DMS79 treated with DMSO at 0.1 percent for 48 hours (cell line): ENCODE results near the gene SHMT1.
"Not testable (repeated sequence)": the region's sequence is repeated elsewhere in the genome, so short reads cannot be mapped to it uniquely, and the experiment has no call there.

Experiments used
- DNase-seq: peaks from one replicate; lab custom pipeline; 2025; lab: John Stamatoyannopoulos, UW

Gene SHMT1

DNA sequence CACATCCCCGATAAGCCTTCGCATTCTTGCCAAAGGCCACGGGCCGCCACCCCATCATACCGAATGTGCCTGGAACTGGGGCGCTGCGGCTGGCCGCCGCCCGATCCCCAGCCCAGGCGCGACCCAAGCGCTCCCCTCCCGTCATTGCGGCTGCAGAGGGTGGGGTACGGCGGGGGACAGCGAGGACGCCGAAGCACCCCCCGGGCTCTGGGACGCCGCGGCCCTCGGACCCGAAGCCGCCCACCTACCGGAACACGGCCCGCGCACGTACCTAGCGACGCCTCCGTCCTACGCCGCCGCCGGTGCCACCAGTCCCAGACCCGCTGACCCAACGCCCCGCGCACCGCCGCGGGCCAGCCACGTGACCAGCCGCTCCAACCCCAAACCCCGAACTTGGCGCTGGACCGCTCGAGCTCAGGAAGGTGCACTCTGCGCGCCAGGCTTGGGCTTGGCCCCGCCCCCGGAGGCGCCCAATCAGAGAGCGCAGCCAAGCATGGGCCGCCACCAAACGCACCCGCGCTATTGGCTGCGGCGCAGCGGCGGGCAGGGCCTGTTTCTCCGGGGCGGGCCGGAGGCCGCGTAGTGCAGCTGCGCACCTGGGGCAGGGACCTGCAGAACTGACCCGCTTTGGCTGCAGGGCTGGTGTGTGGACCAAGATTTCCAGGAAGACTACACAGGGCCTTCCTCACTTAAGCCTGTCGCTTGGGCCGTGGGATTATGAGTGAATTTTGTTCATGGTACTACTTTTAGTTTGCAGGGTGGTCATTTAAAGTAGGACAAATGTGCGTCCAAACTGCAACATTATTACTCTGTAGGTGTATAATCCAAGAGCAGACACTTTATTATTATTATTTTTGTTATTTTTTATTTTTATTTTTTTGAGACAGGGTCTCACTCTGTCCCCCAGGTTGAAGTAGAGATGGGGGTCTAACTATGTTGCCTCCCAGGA, at the start of gene SHMT1:
TSS of gene SHMT1 (minus strand) at position 450 of the 949 bp plus-strand sequence. CDS start 7,569 bp downstream, outside the sequence.
- peak; percentile 60 for DNase-seq

DNA sequence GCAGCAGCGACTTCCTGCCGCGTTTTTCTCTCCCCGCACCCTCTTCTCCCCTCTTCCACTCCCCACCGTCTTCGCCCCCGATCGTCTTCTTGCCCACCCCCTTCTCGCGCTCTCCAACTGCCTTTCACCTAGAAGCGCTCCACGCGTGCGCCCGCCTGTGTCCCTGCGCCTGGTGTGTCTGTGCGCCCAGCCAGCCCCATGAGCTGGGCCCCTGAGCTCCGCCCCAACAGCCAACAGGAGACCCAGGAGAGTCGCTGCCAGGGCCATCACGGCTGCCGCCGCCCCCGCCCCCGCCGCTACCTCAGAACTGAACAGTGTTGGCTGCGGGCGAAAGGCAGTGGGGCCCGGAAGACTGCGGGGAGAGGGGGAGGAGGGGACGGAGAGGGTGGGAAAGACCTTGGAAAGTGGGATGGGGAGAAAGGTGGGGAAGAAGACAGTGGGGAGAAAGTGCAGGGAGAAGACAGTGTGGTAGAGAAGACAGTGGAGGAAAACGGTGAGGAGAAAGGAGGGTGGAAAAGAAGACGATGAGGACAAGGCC, 48.7 kb upstream of the SHMT1 start:
- not testable (repeated sequence) for DNase-seq

DNA sequence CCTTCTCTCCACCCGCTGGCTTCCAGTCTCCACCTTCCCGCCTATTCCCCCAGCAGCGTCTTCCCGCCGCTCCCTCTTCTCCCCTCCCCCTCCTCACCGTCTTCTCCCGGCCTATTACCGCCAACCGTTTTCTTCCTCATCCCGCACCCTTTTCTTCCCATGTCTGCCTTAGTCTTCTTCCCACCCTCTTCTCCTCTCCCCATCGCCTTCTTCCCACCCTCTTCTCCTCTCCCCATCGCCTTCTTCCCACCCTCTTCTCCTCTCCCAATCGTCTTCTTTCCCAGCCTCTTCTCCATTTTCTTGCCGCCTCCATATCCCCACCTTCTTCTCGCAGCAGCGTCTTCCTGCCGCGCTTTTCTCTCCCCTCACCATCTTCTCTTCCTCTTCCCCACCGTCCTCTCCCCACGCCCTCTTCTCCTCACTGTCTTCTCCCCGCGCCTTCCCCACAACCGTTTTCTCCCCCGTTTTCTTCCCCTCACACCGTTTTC, 48.1 kb upstream of the SHMT1 start:
- peak; percentile 40 for DNase-seq

DNA sequence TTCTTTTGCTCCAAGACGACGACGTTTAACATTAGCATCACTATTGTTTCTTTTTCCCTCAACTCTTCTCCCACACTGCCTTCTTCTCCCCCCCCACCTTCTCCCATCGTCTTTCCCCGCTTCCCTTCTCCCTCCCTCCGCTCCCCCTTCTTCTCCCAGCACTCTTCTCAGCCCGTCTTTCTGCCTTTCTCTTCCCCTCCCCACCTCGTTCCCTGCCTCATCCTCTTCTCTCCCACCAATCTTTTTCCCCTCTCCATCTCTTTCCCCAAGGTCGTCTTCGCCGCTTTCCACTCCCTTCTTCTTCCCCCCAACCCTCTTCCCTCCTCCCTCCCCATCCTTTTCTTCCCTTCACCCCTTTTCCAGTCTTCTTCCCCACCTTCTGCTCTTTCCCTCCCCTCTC, 47.4 kb upstream of the SHMT1 start:
- not testable (repeated sequence) for DNase-seq

DNA sequence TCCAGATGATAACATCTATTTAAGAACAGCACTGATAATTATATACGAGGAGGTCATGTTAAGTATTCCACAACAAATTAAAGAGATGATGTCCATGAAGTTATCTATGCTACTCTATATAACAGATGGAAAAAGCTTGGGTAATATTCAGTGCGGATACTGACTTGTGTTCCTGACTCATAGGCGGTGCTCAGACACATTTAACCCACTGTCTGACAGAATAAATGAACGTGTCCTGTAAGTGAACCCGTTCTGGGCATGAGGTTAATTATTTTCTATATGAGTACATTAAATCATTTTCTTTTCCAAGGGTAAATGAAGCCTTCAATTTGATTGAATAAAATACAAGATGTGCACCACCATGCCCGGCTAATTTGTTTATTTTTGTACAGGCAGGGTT, 46.0 kb upstream of the SHMT1 start:
- not testable (repeated sequence) for DNase-seq

DNA sequence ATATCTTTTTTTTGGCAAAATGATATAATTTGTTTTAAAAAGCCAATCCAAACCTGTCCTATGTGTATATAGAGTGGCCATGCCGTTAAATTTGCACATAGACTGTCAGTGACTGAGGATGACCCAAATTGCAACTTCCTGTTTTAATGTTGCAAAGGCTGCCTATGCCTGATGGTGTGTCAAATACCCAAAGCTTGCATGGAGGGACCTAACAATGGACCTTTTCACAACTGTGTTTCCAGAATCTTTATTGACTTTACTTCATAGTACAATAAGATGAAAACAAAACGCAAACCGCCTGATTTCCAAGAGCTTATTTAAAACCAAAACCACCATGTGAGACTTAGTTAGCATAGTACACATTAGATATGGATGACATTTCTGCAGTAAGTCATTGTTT, 45.6 kb upstream of the SHMT1 start:
- DNase-seq = not testable (repeated sequence)

DNA sequence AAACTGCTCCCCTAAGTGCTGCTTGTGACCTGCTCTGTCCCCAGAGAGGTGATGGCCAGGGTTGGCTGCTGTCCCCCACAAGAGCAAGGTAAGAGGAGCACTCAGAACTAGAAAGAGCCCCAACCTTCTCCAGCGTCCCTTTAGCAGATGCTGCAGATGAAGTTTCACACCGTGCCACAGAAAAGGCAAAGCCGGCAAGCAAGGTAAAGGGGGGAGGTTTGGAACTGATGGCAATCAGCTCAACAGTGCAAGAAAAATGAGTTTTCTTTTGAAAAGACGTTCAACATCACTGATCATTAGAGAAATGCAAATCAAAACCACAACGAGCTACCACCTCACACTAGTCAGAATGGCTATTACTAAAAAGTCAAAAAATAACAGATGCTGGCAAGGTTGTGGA, 40.3 kb upstream of the SHMT1 start:
- DNase-seq = not testable (repeated sequence)

DNA sequence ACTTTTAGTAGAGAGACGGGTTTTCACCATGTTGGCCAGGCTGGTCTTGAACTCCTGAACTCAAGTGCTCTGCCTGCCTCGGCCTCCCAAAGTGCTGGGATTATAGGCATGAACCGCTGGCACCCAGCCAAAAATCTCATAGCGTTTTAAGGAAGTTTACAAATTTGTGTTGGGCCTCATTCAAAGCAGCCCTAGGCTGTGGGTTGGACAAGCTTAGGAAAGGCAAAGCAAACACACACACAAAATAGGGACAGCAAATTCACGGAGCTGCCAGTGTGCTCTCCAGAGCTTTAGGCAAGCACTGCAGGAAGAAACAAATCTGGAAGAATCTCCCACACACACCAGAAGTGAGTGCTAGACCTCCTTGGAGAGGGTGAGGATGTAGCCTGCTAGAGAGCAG, 39.8 kb upstream of the SHMT1 start:
- DNase-seq = not testable (repeated sequence)

DNA sequence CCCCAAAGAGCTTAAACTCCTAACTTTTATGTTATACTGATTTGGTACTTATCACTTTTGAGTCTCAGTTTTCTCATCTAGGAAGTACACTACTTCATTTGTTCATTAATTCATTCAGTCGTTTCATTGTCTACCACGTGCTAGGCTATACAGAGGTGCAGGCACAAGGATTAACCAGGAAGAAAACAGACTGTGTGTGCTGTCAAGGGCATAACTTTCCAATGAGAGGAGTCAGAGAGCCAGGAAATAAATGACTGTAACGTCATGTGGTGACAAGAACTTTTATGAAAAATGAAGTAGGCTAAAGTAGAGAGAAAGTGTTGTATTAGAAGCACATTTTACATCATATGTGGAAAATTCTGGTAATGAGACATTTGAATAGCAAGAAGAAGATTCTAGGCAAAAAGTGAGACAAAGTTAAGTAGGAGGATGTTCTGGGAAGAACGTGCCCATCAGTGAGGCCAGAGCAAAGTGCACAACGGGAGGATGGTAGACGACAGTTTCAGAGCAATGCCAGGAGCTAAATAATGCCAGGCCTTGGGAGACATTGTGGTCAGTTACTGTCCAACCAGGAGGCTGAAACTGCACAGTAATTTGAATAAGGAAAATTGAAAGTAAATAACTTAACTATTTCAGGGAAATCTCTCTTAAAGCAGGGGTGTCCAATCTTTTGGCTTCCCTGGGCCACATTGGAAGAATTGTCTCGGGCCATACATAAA, 38.7 kb upstream of the SHMT1 start:
- DNase-seq = not testable (repeated sequence)

DNA sequence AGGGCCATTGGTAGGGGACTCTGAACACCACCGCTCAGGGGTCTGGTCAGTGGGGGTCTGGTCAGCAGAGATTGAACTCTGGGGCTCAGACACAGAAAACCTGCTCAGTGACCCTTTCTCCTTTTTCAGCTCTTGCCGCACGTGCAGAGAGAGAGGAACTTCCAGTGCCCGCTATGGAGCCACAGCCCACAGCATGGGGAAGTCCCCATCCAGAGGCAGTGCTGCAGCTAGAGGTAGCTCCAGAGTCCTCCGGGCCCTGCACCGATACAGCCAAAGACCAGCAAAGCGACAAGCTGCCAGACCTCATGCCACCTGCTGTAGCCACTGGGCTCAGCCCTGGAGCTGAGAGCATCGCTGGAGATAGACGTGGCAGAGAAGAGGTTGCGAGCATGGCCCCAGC, 25.4 kb upstream of the SHMT1 start:
- DNase-seq = not testable (repeated sequence)

DNA sequence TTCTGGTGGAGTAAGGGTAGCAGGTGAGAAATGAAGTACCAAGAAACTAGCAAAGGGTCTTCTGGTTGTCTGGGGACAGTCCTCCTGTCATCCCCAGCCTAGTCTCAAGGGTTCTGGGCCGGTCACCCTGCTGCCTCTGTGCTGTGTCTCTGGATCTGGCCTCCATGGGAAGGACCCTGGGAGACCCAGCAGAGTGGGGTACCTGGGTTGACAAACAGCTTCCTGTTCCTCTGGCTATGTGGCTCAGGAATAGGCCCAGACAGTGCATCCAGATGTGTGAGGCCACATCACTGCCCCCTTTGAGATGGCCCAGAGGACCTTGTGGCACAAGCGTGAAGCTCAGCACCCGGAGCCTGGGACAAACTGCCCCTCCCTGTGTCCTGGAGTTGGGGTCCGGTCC, 24.9 kb upstream of the SHMT1 start:
- DNase-seq = not testable (repeated sequence)

DNA sequence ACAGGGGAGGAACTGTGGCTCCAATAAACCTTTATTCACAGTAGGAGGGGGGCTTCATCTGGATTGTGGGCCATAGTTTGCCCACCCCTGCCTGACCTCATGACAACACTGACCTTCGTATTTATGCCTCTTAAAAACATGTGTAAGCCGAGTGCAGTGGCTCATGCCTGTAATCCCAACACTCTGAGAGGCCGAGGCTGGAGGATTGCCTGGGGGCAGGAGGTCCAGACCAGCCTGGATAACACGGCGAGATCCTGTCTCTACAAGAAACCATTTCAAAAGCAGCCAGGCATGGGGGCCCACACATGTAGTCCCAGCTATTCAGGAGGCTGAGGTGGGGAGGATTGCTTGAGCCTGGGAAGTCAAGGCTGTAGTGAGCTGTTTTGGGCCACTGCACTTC, 24.2 kb upstream of the SHMT1 start:
- DNase-seq = not testable (repeated sequence)

DNA sequence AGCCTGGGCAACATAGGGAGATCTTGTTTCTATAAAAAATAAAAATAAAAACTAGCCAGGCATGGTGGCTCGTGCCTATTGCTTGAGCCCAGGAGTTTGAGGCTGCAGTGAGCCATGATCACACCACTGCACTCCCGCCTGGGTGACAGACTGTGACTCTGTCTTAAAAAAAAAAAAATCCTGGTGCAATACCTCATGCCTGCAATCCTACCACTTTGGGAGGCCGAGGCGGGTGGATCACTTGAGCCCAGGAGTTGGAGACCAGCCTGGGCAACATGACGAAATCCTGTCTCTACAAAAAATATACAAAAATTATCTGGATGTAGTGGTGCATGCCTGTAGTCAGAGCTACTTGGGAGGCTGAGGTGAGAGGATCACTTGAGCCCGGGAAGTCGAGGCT, 20.9 kb upstream of the SHMT1 start:
- not testable (repeated sequence) for DNase-seq

DNA sequence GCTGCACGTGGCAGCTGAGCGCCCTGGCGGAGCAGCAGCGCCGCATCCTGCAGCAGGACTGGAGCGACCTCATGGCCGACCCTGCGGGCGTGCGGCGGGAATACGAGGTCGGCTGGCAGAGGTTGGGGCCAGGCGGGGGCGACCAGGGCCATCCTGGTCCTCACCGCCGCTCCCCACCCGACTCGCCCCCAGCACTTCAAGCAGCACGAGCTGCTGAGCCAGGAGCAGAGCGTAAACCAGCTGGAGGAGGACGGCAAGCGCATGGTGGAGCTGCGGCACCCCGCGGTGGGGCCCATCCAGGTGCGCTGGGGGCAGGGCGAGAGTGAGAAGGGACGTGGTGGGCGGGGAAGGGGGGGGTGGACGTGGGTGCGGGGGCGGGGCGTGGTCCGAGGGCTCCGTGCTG, 19.7 kb upstream of the SHMT1 start:
- not testable (repeated sequence) for DNase-seq

DNA sequence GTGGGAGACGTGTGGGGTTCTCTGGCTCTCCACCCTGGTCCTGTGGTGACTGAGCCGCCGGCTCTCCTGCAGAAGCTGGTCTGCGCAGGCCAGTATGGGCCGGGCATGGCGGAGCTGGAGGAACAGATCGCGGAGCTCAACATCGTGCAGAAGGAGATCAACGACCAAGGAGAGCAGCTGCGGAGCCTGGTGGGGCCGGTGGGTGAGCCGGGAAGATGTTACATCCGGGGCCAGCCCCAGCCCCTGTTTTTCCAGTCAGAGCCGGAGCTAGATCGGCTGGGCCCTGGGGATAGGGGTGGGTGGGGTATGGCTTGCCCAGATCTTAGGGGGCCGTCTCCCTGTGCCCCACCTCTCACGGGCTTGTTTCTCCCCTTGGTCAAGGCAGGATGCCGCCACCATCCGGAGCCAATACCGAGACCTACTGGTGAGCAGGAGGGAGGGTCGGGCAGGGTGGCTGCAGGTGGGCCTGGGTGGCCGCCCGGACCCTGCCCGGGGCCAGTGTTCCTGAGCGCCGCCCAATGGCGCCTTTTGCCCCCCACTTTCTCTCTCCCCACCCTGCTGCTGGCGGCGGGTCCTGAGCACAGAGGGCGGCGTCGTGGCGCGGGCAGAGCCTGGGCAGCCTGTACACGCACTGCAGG, 19.2 kb upstream of the SHMT1 start:
- DNase-seq = no peak

DNA sequence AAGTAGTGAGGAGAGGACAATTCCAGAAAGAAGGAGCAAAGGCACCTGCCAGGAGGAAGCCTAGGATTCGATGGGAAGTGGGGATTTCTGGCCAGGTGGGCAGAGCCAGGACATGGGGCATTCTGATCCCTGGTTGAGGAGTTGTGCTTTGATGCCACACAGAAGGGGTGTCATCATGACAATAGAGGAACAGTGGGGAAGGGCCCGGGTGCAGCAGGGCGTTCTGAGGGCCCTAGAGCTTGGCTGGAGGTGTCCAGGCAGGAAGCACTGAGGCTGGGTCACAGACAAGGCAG, 18.5 kb upstream of the SHMT1 start:
- DNase-seq = no peak

DNA sequence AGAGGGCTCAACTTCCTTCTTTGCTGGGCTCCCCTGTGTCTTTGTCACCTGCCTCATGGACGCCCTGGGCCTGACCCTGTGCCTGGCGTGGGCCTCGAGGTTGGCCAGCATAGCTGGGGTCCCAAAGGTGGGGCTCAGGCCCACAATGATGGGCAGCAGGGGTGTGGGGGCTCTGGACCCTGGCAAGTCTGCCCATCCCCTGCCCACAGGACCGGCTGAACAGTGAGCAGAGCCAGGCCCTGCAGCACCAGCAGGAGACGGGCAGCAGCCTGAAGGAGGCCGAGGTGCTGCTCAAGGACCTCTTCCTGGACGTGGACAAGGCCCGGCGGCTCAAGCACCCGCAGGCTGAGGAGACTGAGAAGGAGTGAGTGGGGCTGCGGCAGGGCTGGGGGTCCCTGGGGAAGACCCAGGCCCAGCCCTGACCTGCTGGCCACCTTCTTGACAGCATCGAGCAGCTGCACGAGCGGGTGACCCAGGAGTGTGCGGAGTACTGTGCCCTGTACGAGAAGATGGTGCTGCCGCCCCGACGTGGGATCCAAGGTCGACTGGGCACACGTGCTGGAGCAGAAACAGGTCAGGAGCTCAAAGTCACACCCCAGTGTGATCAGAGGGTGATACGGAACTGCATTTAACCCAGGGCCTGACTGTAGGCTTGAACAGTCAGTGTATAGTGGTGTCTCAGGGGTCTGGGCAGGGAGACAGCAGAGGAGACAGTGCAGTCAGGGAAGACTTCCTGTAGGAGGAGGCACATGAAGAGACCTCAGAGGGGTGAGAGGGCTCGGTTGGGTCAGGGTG, 18.0 kb upstream of the SHMT1 start:
- DNase-seq = no peak

DNA sequence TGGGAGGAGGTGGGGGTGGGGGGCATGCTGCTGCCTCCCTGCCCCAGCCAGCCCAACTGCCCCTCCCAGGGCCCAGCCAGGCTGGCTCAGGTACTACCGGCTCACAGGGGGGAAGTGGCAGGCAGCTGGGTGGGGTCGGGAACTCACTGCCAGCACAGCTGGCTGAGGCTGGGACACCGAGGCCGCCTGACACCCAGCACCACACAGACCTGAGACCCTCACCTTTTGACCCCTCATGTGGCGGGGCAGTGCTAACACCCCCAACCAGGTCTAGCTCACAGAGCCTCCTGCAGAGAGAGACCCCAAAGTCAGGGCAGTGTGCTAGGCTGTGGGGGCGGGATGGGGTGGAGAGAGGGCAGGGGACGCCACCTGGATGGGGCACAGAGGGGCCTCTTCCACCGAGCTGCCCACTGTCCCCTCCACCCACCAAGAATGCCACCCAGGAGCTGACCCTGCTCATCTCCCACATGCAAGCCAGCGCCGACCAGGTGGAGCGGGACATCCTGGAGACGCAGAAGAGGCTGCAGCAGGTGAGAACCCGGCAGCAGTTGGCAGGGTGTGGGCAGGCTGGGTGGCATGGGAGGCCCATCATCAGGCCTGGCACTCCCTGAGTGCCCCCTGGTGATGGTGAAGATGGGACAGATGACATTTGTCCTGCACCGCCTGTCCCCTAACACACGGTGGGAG, 17.3 kb upstream of the SHMT1 start:
- no peak for DNase-seq

DNA sequence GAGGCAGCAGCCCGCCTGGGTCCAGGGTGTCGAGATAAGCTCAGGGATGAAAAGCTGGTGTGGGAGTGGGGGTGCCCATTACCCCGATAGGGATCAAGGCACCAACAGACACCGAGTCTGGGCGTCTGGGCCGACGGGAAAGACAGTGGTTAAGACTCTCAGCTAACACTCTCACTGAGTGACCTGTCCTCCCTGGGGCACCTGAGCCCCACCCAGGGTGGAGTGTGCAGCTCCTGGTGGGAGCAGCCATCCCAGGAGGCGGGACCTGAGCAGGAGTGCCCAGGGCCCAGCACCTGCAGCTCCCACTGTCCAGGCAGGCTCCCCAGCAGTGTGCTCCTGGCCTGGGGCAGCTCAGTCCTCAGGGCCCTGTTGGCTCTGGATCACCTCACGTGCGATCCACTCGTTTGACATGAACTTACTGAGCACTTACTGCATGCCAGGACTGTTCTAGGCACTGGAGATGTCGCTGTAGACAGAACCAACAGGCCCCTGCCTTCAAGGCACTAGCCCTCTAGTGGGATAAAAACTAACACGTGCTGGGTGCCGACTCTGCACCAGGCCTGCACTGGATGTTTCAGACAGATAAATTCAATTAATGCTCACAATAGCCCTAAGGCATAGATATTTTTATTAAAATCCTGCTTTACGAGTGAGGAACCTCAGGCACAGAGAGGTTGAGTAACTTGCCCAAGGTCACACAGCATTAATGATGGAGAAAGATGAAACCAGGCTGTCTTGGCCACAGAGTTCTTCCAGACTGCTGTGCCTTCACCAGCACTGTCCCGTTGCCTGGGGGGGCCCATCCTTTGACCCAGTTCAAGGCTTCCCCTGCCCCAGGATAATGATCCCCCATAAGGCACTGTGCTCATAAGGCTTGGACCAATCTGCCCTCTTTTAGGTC, 16.1 kb upstream of the SHMT1 start:
- DNase-seq = no peak

DNA sequence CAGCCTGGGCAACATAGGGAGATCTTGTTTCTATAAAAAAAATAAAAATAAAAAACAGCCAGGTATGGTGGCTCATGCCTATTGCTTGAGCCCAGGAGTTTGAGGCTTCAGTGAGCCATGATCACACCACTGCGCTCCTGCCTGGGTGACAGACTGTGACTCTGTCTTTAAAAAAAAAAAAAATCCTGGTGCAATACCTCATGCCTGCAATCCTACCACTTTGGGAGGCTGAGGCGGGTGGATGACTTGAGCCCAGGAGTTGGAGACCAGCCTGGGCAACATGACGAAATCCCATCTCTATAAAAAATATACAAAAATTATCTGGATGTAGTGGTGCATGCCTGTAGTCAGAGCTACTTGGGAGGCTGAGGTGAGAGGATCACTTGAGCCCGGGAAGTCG, 15.3 kb upstream of the SHMT1 start:
- not testable (repeated sequence) for DNase-seq
